SW 1271 (cell line): ENCODE results near the gene HGS.

ENCODE experiments used
- DNase-seq, 2 experiments: peaks; one replicate each; lab custom pipeline; 2025; lab: John Stamatoyannopoulos, UW

The HGS gene

GRCh38 chr17:81741049-81741593 is 57.3 kb downstream of the HGS start:
- DNase-seq = no peak

GRCh38 chr17:81741594-81742452 is 58.0 kb downstream of the HGS start:
- no peak for DNase-seq
